GM12873 (cell line): Measurements from ENCODE around the gene PDLIM7.
A peak's percentile ranks its signal among the peaks of the same experiment; 100 is the strongest.

ENCODE experiments used
- TF ChIP-seq, protein P1 (sequence below): IDR thresholded peaks from 2 replicates; pipeline ENCODE4 v1.5.1; 2012; ENCODE audit warnings: low read depth, mild to moderate bottlenecking, moderate library complexity, low read length, control low read depth; ENCODE audit not compliant: insufficient read depth; ENCODE audit errors: missing control alignments

Gene PDLIM7

DNA sequence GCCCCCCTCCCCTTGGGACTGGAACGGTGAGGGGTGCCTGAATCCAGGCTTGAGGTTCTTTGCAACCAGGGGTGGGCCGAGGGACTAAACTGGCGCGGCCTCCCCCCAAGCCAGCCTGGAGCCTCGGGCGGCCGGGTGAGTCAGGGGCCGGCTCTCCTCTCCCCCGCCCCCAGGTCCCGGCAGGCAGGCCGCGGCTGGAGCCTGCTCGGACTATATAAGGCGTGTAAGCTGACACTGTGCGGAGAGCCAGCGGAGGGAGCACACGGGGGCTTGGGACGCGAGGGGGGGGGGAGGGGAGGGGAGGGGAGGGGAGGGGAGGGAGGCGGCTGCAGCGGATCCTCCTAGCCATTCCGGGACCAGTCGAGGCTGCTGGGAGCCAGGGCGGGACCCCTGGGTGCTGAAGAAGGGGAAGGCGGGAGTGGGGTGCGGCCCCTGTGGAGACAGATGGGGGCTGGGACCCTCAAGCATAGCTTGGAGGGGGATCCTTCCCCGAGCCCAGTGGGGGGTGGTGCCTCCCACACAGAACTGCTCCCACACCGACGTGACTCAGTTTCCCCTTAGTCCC, 595 bp downstream of the PDLIM7 start:
- TF ChIP-seq, protein P1, sequence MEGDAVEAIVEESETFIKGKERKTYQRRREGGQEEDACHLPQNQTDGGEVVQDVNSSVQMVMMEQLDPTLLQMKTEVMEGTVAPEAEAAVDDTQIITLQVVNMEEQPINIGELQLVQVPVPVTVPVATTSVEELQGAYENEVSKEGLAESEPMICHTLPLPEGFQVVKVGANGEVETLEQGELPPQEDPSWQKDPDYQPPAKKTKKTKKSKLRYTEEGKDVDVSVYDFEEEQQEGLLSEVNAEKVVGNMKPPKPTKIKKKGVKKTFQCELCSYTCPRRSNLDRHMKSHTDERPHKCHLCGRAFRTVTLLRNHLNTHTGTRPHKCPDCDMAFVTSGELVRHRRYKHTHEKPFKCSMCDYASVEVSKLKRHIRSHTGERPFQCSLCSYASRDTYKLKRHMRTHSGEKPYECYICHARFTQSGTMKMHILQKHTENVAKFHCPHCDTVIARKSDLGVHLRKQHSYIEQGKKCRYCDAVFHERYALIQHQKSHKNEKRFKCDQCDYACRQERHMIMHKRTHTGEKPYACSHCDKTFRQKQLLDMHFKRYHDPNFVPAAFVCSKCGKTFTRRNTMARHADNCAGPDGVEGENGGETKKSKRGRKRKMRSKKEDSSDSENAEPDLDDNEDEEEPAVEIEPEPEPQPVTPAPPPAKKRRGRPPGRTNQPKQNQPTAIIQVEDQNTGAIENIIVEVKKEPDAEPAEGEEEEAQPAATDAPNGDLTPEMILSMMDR, result no peak

- TF ChIP-seq, protein P1, result peak; percentile 37
Measured at GRCh38 chr5:177496070-177496726, 1.2 kb downstream of the PDLIM7 start.

- TF ChIP-seq, protein P1, result no peak
Measured at GRCh38 chr5:177495243-177496060, 2.0 kb downstream of the PDLIM7 start.

GRCh38 chr5:177494346-177495195, 2.8 kb downstream of the PDLIM7 start:
- TF ChIP-seq, protein P1, result peak; percentile 22

DNA sequence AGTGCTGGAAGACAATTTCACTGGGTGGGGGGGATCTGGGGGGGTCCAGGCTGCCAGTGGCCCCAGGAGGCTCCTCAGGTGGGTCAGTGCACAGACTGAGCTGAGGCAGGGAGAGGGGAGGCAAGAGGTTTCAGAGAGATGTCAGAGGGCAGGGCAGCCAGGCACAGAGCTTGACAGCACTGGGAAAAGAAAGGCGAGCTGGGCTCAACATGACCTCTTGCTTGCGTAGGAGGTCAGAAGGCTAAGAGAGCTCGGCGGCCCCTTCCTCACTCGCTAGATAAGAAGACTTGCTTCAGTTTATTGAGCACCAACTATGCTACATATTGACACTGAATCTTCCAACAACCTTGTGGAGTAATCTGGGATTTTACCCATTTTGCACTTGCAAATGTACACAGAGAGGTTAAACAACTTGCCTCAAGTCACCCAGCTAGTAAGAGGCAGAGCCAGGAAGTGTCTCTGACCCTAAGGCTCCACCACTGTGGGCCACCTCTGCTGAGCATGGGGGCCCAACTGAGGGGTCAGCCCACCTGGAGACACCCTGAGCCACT, 3.5 kb downstream of the PDLIM7 start:
- TF ChIP-seq, protein P1, result no peak

DNA sequence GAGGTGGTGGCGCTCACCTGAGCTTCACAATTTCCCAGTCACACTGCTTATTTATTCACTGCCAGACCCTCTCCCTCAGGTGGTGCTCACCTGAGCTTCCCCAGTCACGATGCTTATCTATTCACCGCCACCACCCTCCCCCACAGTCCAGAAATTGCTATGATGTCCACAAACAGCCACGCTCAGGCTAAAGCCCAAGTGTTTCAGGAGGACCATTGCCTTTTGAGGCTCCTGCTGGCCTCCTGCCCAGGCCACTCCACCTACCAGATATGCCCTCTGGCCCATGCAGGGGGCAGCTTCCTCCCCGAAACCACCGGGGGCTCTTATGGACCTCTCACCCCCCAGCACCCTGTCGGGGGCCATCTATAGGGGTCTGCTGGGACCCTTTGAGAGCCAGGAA, 4.6 kb downstream of the PDLIM7 start:
- TF ChIP-seq, protein P1, result no peak
